Osteoblast (primary cell): ENCODE measurements around the gene SLC26A6. TPM values are rescaled to one million over a fixed set of nuclear protein-coding genes. Genes with fewer than 3 reads are reported as not detected.

Source experiments
- DNase-seq: peaks from one replicate; pipeline ENCODE4 v3.0.0; 2011; ENCODE audit warnings: low spot score, mixed read lengths; ENCODE audit not compliant: insufficient read length; ENCODE audit errors: missing footprints
- H2AFZ ChIP-seq: 2 replicates; pipeline ENCODE4 v1.6.0; 2011; ENCODE audit warnings: mild to moderate bottlenecking, low read length
- H3K27ac ChIP-seq: 2 replicates; pipeline ENCODE4 v1.5.1; 2011; ENCODE audit warnings: mild to moderate bottlenecking, low read depth, low read length, moderate library complexity
- H3K27me3 ChIP-seq: 2 replicates; pipeline ENCODE4 v1.6.0; 2012; ENCODE audit warnings: mild to moderate bottlenecking, control low read depth, inconsistent platforms, low read length, moderate library complexity; ENCODE audit not compliant: insufficient read depth
- H3K36me3 ChIP-seq: 2 replicates; pipeline ENCODE4 v1.5.1; 2011; ENCODE audit warnings: mild to moderate bottlenecking, low read length, control low read depth, moderate library complexity; ENCODE audit not compliant: insufficient read depth
- H3K4me1 ChIP-seq: 2 replicates; pipeline ENCODE4 v1.5.1; 2011; ENCODE audit warnings: mild to moderate bottlenecking, low read length, control low read depth, moderate library complexity; ENCODE audit not compliant: insufficient read depth
- H3K4me2 ChIP-seq: 2 replicates; pipeline ENCODE4 v1.6.0; 2011; ENCODE audit warnings: mild to moderate bottlenecking, low read length; ENCODE audit not compliant: insufficient read depth
- H3K4me3 ChIP-seq: fragments of 200-600 bp; sonication (generic); 3 replicates; pipeline ENCODE4 v1.5.1; 2012; ENCODE audit warnings: mild to moderate bottlenecking, low read length, inconsistent platforms; ENCODE audit not compliant: insufficient read depth
- H3K79me2 ChIP-seq: 2 replicates; pipeline ENCODE4 v1.6.0; 2012; ENCODE audit warnings: mild to moderate bottlenecking, low read length, control low read depth, inconsistent platforms; ENCODE audit not compliant: insufficient read depth
- H3K9me3 ChIP-seq: 2 replicates; pipeline ENCODE4 v1.5.1; 2011; ENCODE audit warnings: low read depth, low read length, control low read depth
- H4K20me1 ChIP-seq: 2 replicates; pipeline ENCODE4 v1.6.0; 2012; ENCODE audit warnings: mild to moderate bottlenecking, low read length, control low read depth; ENCODE audit not compliant: insufficient read depth
- CTCF ChIP-seq: IDR thresholded peaks from 2 replicates; pipeline ENCODE4 v1.5.1; 2011; ENCODE audit warnings: mild to moderate bottlenecking, low read depth, low read length, moderate library complexity; ENCODE audit errors: extremely low read depth
- total RNA-seq: library from RNA; depleted of rRNA; stranded (reverse); fragments of >200 nt; gene quantifications from 2 replicates; pipeline ENCODE4 v1.2.3, GENCODE V29; 2012

The SLC26A6 gene
- 26.2 and 30.8 TPM in 2 replicates for total RNA-seq

- Histone ChIP-seq H3K4me1 (peaks cover 16% of the 10 kb centered on the region), H3K4me3 (peak within 1 kb of the TSS; percentile 94), H3K27ac (peak within 1 kb of the TSS; percentile 72), H3K27me3 (no peaks in the 10 kb centered on the region), H3K36me3 (peaks cover 16% of the 10 kb centered on the region), H3K79me2 (peaks cover 21% of the 10 kb centered on the region), H3K9me3 (no peaks in the 10 kb centered on the region), H3K4me2 (peak within 1 kb of the TSS; percentile 96), H2AFZ (peak within 1 kb of the TSS; percentile 96), H4K20me1 (peaks cover 19% of the 10 kb centered on the region)
- DNase-seq: peak; percentile 100
- peak; percentile 64 for TF ChIP-seq CTCF
Observed at GRCh38 chr3:48635222-48636021, at the start of gene SLC26A6. SLC26A6 (minus strand) TSS chr3:48635461; CDS start chr3:48635393, 68 bp downstream.

- Histone ChIP-seq H3K4me2 (peak overlapping the region; percentile 99), H3K79me2 (peaks cover 28% of the 10 kb centered on the region), H3K27me3 (no peaks in the 10 kb centered on the region), H2AFZ (no peak overlapping the region), H3K36me3 (peaks cover 52% of the 10 kb centered on the region), H4K20me1 (peaks cover 19% of the 10 kb centered on the region), H3K9me3 (no peaks in the 10 kb centered on the region), H3K4me1 (peaks cover 21% of the 10 kb centered on the region), H3K4me3 (peak overlapping the region; percentile 96), H3K27ac (peak overlapping the region; percentile 0)
- peak; percentile 94 for DNase-seq
- TF ChIP-seq CTCF: no peak
Observed at GRCh38 chr3:48684480-48685143, 49.4 kb upstream of the SLC26A6 start.

- H3K4me3 ChIP-seq: peak overlapping the region; percentile 96
- H3K79me2 ChIP-seq: peaks cover 24% of the 10 kb centered on the region
- peak overlapping the region; percentile 99 for H3K4me2 ChIP-seq
- H3K36me3 ChIP-seq: peaks cover 49% of the 10 kb centered on the region
- H4K20me1 ChIP-seq: peaks cover 17% of the 10 kb centered on the region
- H3K4me1 ChIP-seq: peaks cover 21% of the 10 kb centered on the region
- DNase-seq: peak; percentile 84
- H3K27ac ChIP-seq: no peak overlapping the region
- TF ChIP-seq CTCF: no peak
- H2AFZ ChIP-seq: no peak overlapping the region
- H3K27me3 ChIP-seq: no peaks in the 10 kb centered on the region
- no peaks in the 10 kb centered on the region for H3K9me3 ChIP-seq
Observed at GRCh38 chr3:48684054-48684349, 48.7 kb upstream of the SLC26A6 start.

GRCh38 chr3:48682786-48683185 lies 47.5 kb upstream of the SLC26A6 start:
- no peak for TF ChIP-seq CTCF
- peaks cover 25% of the 10 kb centered on the region for H3K4me1 ChIP-seq

More at GRCh38 chr3:48682786-48683185, 47.5 kb upstream of the SLC26A6 start:
- Histone ChIP-seq H3K36me3 (peaks cover 45% of the 10 kb centered on the region), H3K27ac (no peak overlapping the region), H2AFZ (no peak overlapping the region), H3K4me2 (no peak overlapping the region), H3K4me3 (no peak overlapping the region), H3K27me3 (no peaks in the 10 kb centered on the region), H3K79me2 (peaks cover 24% of the 10 kb centered on the region), H3K9me3 (no peaks in the 10 kb centered on the region), H4K20me1 (peaks cover 7% of the 10 kb centered on the region)
- DNase-seq: peak; percentile 52
